HS-5 (cell line): Measurements from ENCODE around the gene SERPINA3.

Experiments used
- DNase-seq: peaks from one replicate; pipeline ENCODE4 v3.0.0-alpha.2; 2012; ENCODE audit warnings: low read depth

SERPINA3 gene

GRCh38 chr14:94613720-94614644 lies 1.8 kb downstream of the SERPINA3 start:
- DNase-seq, result no peak

GRCh38 chr14:94614802-94615201 lies 2.6 kb downstream of the SERPINA3 start:
- DNase-seq, result no peak

- no peak for DNase-seq
These were observed 3.1 kb downstream of the SERPINA3 start for GRCh38 chr14:94615254-94615653.

GRCh38 chr14:94615823-94616570 lies 3.8 kb downstream of the SERPINA3 start:
- DNase-seq, result no peak

- DNase-seq, result no peak
These were observed 5.3 kb downstream of the SERPINA3 start for GRCh38 chr14:94617366-94617941.

GRCh38 chr14:94617988-94618822 lies 6.0 kb downstream of the SERPINA3 start:
- DNase-seq, result no peak

- DNase-seq, result no peak
These were observed 7.1 kb downstream of the SERPINA3 start for GRCh38 chr14:94619297-94619696.

- DNase-seq, result no peak
These were observed 8.4 kb downstream of the SERPINA3 start for GRCh38 chr14:94620597-94620996.

GRCh38 chr14:94621358-94622134 lies 9.4 kb downstream of the SERPINA3 start:
- DNase-seq, result no peak

- DNase-seq, result no peak
These were observed 10.6 kb downstream of the SERPINA3 start for GRCh38 chr14:94622653-94623421.

- DNase-seq, result no peak
These were observed 11.2 kb downstream of the SERPINA3 start for GRCh38 chr14:94623422-94623809.

GRCh38 chr14:94623856-94624499 lies 11.8 kb downstream of the SERPINA3 start:
- DNase-seq, result no peak

- no peak for DNase-seq
These were observed 12.6 kb downstream of the SERPINA3 start for GRCh38 chr14:94624537-94625352.

GRCh38 chr14:94625353-94625635 lies 13.1 kb downstream of the SERPINA3 start:
- DNase-seq, result no peak

- no peak for DNase-seq
These were observed 16.4 kb downstream of the SERPINA3 start for GRCh38 chr14:94628578-94628977.

GRCh38 chr14:94630396-94630795 lies 18.2 kb downstream of the SERPINA3 start:
- no peak for DNase-seq

GRCh38 chr14:94631050-94631449 lies 18.9 kb downstream of the SERPINA3 start:
- DNase-seq, result no peak

GRCh38 chr14:94631536-94632304 lies 19.5 kb downstream of the SERPINA3 start:
- no peak for DNase-seq

GRCh38 chr14:94632305-94632590 lies 20.1 kb downstream of the SERPINA3 start:
- no peak for DNase-seq
